Gastroesophageal sphincter (tissue), 3 donors: ENCODE data around the gene DOC2A.

Source experiments
- CTCF ChIP-seq, 4 experiments: fragments of 200-600 bp in 2 of 4; fragments of 450-650 bp in 2 of 4; sonication (generic) in 1 of 4; IDR thresholded peaks; one replicate each; pipeline ENCODE4 v1.5.1; 2017 to 2019; ENCODE audit warnings: antibody characterized with exemption in 4 of 4, mild to moderate bottlenecking in 2 of 4, moderate library complexity in 2 of 4
- POLR2A ChIP-seq, 2 donors: fragments of 450-650 bp; IDR thresholded peaks; one replicate each; pipeline ENCODE4 v1.6.1; 2017; ENCODE audit warnings: antibody characterized with exemption in 2 of 2, mild to moderate bottlenecking in 2 of 2, moderate library complexity in 1 of 2
- POLR2AphosphoS5 ChIP-seq: sonication (generic); formaldehyde crosslinking; IDR thresholded peaks from one replicate; pipeline ENCODE4 v1.6.1; 2017; ENCODE audit warnings: antibody characterized with exemption

- TF ChIP-seq CTCF (IDR thresholded peaks at IDR 0.05) (no peak), POLR2A (IDR thresholded peaks at IDR 0.05) (no peak), POLR2AphosphoS5 (no peak)
These were observed 23.3 kb downstream of the DOC2A start for GRCh38 chr16:29987371-29988085.
